ENCODE measurements around the gene SH3GL1.

The SH3GL1 gene

DNA sequence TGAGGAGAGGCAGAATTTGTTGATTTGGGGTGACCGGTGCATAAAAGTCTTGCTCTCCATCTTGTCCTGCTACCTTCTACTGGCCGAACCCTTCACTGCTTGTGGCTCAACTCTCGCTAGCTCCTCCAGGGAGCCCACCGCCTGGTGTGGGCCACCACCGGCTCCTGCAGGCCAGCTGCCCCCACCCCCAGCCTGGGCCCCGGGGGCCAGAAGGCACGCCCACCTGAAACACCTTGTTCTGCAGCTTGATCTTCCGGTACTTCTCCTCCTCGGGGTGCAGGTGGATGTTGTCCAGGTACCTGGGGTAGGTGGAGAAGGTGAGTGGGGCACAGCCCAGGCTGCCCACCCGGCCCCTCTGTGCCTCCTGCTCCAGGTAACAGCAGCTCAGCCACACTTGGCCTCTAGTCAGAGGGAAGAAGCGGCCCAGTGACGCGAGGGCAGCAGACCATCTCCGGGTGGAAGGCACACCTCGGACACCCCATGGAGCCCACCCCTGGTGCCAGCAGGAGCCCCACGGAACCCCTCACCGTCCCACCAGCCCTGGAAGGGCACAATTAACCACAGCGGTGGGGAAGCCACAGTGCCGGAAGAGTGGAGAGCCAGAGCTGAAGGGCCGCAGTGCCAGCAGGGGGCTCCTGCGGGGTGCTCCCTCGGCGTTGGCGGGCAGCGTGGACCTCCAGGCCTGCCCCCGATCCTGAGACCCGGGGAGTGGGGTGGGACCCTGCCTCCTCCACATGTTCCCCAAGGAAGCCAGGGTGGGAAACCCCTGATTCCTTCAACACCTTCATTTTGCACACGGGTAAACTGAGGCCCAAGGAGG, 47.2 kb upstream of the SH3GL1 start:
- Histone ChIP-seq H2BK12ac (ENCODE audit: low read length) (no peak overlapping the region), H3K79me2 (ENCODE audit: control insufficient read depth, insufficient read depth, low read length, poor library complexity) (no peaks in the 10 kb centered on the region), H3K27me3 (ENCODE audit: insufficient read depth, low read length) (no peaks in the 10 kb centered on the region), H3K14ac (ENCODE audit: low read length) (no peak overlapping the region), H3K4me1 (ENCODE audit: control insufficient read depth in 1 of 2, insufficient read depth in 2 of 2, low read length in 2 of 2) (no peaks in the 10 kb centered on the region), H4K12ac (ENCODE audit: low read depth, low read length) (peak overlapping the region; percentile 22), H2AK5ac (ENCODE audit: low read length) (no peak overlapping the region), H2BK120ac (ENCODE audit: insufficient read depth, low read length, poor library complexity) (no peak overlapping the region), H3K23ac (ENCODE audit: low read length) (no peak overlapping the region), H3K4ac (ENCODE audit: low read depth, low read length) (no peak overlapping the region), H3K18ac (ENCODE audit: low read length) (no peak overlapping the region), H3K4me2 (ENCODE audit: low read length) (no peak overlapping the region), H3K4me3 (ENCODE audit: low read depth, low read length) (no peak overlapping the region), H4K91ac (ENCODE audit: low read depth, low read length) (no peak overlapping the region), H4K8ac (ENCODE audit: low read depth, low read length) (no peak overlapping the region), H2BK5ac (ENCODE audit: low read depth, low read length, poor library complexity) (no peak overlapping the region), H3K27ac (ENCODE audit: low read depth, low read length) (no peak overlapping the region), H3K36me3 (ENCODE audit: control insufficient read depth in 1 of 2, insufficient read depth in 2 of 2, low read length in 2 of 2) (peaks cover 74 to 77% of the 10 kb centered on the region in 2 experiments), H3K9me3 (ENCODE audit: insufficient read depth, low read depth, low read length) (no peaks in the 10 kb centered on the region), H3K9ac (ENCODE audit: low read length) (no peak overlapping the region), H2AFZ (ENCODE audit: insufficient read depth, low read length, poor library complexity) (no peak overlapping the region), H3K79me1 (ENCODE audit: low read length) (no peaks in the 10 kb centered on the region)
- WGBS (ENCODE audit: extremely low coverage, insufficient coverage, insufficient read length): no CpG with 5 or more reads among the region's 28 CpGs
- no peak for DNase-seq

DNA sequence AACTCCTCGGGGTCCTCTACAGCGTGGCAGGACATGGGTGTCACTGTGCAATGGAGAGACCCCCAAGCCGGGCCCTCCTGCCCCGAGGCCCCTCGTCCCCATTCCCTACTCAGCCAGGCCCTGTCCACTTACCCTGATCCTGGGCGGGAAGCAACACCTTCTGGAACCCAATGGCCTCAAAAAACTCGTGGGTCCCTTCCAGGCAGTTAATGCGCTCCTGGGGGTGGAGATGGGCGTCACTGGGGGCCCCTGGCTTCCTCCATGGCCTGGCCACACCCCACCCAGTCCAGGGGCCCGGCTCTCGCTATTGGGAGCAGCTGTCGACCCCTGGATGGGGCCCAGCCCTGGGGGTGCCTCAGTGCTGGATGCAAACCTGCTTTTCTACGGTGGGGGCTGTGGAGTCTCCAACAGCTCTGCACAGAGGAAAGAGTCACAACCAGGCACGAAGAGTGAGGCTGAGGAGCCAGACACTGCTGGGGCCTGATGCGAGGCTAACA, 46.4 kb upstream of the SH3GL1 start:
- Histone ChIP-seq H3K9ac (ENCODE audit: low read length) (no peak overlapping the region), H3K4me3 (ENCODE audit: low read depth, low read length) (no peak overlapping the region), H2BK12ac (ENCODE audit: low read length) (no peak overlapping the region), H3K4me1 (ENCODE audit: control insufficient read depth in 1 of 2, insufficient read depth in 2 of 2, low read length in 2 of 2) (no peaks in the 10 kb centered on the region), H2AFZ (ENCODE audit: insufficient read depth, low read length, poor library complexity) (no peak overlapping the region), H3K4me2 (ENCODE audit: low read length) (no peak overlapping the region), H4K12ac (ENCODE audit: low read depth, low read length) (peak overlapping the region; percentile 5), H3K27me3 (ENCODE audit: insufficient read depth, low read length) (no peaks in the 10 kb centered on the region), H2BK120ac (ENCODE audit: insufficient read depth, low read length, poor library complexity) (no peak overlapping the region), H3K79me2 (ENCODE audit: control insufficient read depth, insufficient read depth, low read length, poor library complexity) (no peaks in the 10 kb centered on the region), H3K23ac (ENCODE audit: low read length) (no peak overlapping the region), H2AK5ac (ENCODE audit: low read length) (no peak overlapping the region), H3K36me3 (ENCODE audit: control insufficient read depth in 1 of 2, insufficient read depth in 2 of 2, low read length in 2 of 2) (peaks cover 76 to 77% of the 10 kb centered on the region in 2 experiments), H3K27ac (ENCODE audit: low read depth, low read length) (no peak overlapping the region), H3K18ac (ENCODE audit: low read length) (no peak overlapping the region), H3K4ac (ENCODE audit: low read depth, low read length) (no peak overlapping the region), H4K91ac (ENCODE audit: low read depth, low read length) (no peak overlapping the region), H2BK5ac (ENCODE audit: low read depth, low read length, poor library complexity) (no peak overlapping the region), H4K8ac (ENCODE audit: low read depth, low read length) (no peak overlapping the region), H3K14ac (ENCODE audit: low read length) (no peak overlapping the region), H3K9me3 (ENCODE audit: insufficient read depth, low read depth, low read length) (peaks cover 3% of the 10 kb centered on the region), H3K79me1 (ENCODE audit: low read length) (no peaks in the 10 kb centered on the region)
- no peak for DNase-seq
- no CpG with 5 or more reads among the region's 15 CpGs for WGBS (ENCODE audit: extremely low coverage, insufficient coverage, insufficient read length)

DNA sequence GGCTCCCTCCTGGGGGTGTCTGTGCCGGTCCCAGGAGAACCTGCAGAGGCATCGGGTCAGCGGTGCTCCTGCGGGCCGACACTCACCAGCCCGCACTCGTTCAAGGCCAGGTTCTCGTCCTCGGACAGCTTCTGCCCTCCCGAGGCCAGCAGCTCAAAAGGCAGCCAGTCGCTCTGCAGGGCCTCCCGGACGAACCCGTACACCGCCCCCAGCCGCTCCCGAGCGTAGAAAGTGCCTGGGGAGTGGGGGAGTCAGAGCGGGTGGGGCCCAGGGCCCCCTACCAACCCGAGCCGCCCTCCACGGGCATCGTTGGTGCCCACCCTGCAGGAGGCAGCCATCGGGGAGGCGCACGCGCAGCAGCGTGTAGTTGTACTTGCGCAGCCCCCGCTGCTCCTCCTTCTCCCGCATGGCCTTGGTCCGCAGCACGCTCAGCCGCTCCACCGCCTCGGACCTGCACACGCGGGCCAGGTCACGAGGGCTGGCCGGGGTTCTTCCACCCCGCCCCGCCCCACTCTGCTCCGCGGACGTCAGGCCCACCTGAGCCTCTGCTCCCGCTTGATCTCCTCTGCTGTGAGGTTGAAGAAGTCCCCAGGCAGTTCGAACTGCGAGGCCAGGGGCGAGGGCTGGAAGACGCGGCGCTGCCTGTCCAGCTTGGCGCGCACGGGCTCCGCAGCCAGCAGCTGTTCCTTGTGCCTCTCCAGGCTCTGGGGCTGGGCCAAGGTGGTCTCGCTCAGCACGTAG, 45.8 kb upstream of the SH3GL1 start:
- DNase-seq: no peak
- Histone ChIP-seq H2AFZ (ENCODE audit: insufficient read depth, low read length, poor library complexity) (no peak overlapping the region), H3K27ac (ENCODE audit: low read depth, low read length) (no peak overlapping the region), H2BK120ac (ENCODE audit: insufficient read depth, low read length, poor library complexity) (no peak overlapping the region), H2BK12ac (ENCODE audit: low read length) (no peak overlapping the region), H2AK5ac (ENCODE audit: low read length) (no peak overlapping the region), H3K9me3 (ENCODE audit: insufficient read depth, low read depth, low read length) (peaks cover 3% of the 10 kb centered on the region), H3K23ac (ENCODE audit: low read length) (no peak overlapping the region), H3K36me3 (ENCODE audit: control insufficient read depth in 1 of 2, insufficient read depth in 2 of 2, low read length in 2 of 2) (peaks cover 74 to 75% of the 10 kb centered on the region in 2 experiments), H3K4ac (ENCODE audit: low read depth, low read length) (no peak overlapping the region), H4K8ac (ENCODE audit: low read depth, low read length) (no peak overlapping the region), H3K9ac (ENCODE audit: low read length) (no peak overlapping the region), H3K18ac (ENCODE audit: low read length) (no peak overlapping the region), H3K14ac (ENCODE audit: low read length) (no peak overlapping the region), H4K12ac (ENCODE audit: low read depth, low read length) (peak overlapping the region; percentile 5), H3K4me3 (ENCODE audit: low read depth, low read length) (no peak overlapping the region), H3K79me2 (ENCODE audit: control insufficient read depth, insufficient read depth, low read length, poor library complexity) (no peaks in the 10 kb centered on the region), H3K4me1 (ENCODE audit: control insufficient read depth in 1 of 2, insufficient read depth in 2 of 2, low read length in 2 of 2) (no peaks in the 10 kb centered on the region), H3K27me3 (ENCODE audit: insufficient read depth, low read length) (no peaks in the 10 kb centered on the region), H2BK5ac (ENCODE audit: low read depth, low read length, poor library complexity) (no peak overlapping the region), H3K4me2 (ENCODE audit: low read length) (no peak overlapping the region), H4K91ac (ENCODE audit: low read depth, low read length) (no peak overlapping the region), H3K79me1 (ENCODE audit: low read length) (no peaks in the 10 kb centered on the region)
- WGBS (ENCODE audit: extremely low coverage, insufficient coverage, insufficient read length): no CpG with 5 or more reads among the region's 58 CpGs

DNA sequence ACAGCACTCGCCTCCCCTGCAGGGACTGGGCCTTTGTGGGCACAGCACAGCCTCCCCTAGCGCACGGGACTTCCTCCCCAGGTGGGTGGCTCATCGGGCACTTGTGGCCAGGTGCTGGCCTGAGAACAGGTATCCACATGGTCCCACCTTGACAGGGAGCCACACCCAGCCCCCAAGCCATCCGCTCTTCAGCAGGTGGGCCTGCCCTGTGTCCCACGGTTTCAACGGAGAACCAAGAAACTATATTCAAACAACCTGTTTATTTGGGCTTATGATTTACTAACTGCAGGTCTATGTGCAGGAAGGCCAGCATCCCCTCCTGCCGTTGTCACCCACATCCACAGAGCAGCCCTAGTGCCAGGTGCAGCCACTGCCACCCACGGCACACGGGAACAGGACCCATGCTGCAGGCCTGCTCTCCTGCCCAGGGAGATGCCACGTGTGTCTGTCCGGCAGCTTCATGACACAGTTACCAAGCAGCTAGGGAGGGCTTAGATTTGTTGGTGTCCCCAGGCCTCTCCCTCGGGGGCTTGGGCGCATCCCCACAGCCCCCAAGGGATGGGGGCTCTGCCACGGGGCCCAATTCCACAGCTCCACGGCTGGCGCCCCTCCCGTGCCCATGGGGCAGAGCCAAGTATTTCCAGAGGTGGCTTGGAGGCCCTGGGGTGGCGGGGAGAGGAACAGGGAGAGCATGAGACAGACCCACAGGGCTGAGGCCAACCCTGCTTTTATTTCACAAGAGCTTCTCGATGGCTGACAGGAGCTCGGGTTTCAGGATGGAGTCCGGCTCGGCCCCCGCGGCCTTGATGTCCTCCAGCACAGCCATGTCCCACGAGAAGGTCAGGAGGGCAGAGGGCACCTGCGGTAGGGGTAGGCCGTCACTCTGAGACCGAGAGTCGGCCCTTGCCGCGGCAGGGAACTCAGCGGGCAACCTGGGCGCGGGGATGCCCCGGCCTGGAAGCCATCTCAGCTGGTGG, 44.7 kb upstream of the SH3GL1 start:
- no peak overlapping the region for H3K9ac ChIP-seq (ENCODE audit: low read length)
- H3K4me3 ChIP-seq (ENCODE audit: low read depth, low read length): no peak overlapping the region
- H2BK12ac ChIP-seq (ENCODE audit: low read length): no peak overlapping the region
- no peak overlapping the region for H2BK5ac ChIP-seq (ENCODE audit: low read depth, low read length, poor library complexity)
- no peak overlapping the region for H2AK5ac ChIP-seq (ENCODE audit: low read length)
- no peak overlapping the region for H4K91ac ChIP-seq (ENCODE audit: low read depth, low read length)
- no peaks in the 10 kb centered on the region for H3K27me3 ChIP-seq (ENCODE audit: insufficient read depth, low read length)
- H3K4ac ChIP-seq (ENCODE audit: low read depth, low read length): no peak overlapping the region
- no peak overlapping the region for H2AFZ ChIP-seq (ENCODE audit: insufficient read depth, low read length, poor library complexity)
- no peak overlapping the region for H3K14ac ChIP-seq (ENCODE audit: low read length)
- H3K23ac ChIP-seq (ENCODE audit: low read length): no peak overlapping the region
- no peak overlapping the region for H4K12ac ChIP-seq (ENCODE audit: low read depth, low read length)
- H3K27ac ChIP-seq (ENCODE audit: low read depth, low read length): no peak overlapping the region
- H3K9me3 ChIP-seq (ENCODE audit: insufficient read depth, low read depth, low read length): peaks cover 3% of the 10 kb centered on the region
- no peaks in the 10 kb centered on the region for H3K4me1 ChIP-seq (ENCODE audit: control insufficient read depth in 1 of 2, insufficient read depth in 2 of 2, low read length in 2 of 2)
- no peaks in the 10 kb centered on the region for H3K79me1 ChIP-seq (ENCODE audit: low read length)
- peaks cover 79 to 80% of the 10 kb centered on the region in 2 experiments for H3K36me3 ChIP-seq (ENCODE audit: control insufficient read depth in 1 of 2, insufficient read depth in 2 of 2, low read length in 2 of 2)
- no peaks in the 10 kb centered on the region for H3K79me2 ChIP-seq (ENCODE audit: control insufficient read depth, insufficient read depth, low read length, poor library complexity)
- no peak overlapping the region for H4K8ac ChIP-seq (ENCODE audit: low read depth, low read length)
- H2BK120ac ChIP-seq (ENCODE audit: insufficient read depth, low read length, poor library complexity): no peak overlapping the region
- DNase-seq: no peak
- no peak overlapping the region for H3K4me2 ChIP-seq (ENCODE audit: low read length)
- H3K18ac ChIP-seq (ENCODE audit: low read length): no peak overlapping the region
- WGBS (ENCODE audit: extremely low coverage, insufficient coverage, insufficient read length): no CpG with 5 or more reads among the region's 36 CpGs
